SK-N-SH treated with all-trans-retinoic acid at 6 μM for 48 hours (cell line): ENCODE results near the gene MAGEA8.

Experiments used
- ARNTL ChIP-seq: fragments of 450-650 bp; formaldehyde crosslinking; IDR thresholded peaks from 2 replicates; pipeline ENCODE4 v1.5.0; 2020; ENCODE audit warnings: low read depth, mild to moderate bottlenecking, moderate library complexity, borderline replicate concordance
- BACH2 ChIP-seq: fragments of 250-450 bp; sonication (Bioruptor Pico); IDR thresholded peaks from 2 replicates; pipeline ENCODE4 v1.9.0; 2021; ENCODE audit warnings: mild to moderate bottlenecking, borderline replicate concordance
- CREB5 ChIP-seq: fragments of 250-450 bp; sonication (Bioruptor Pico); IDR thresholded peaks from 2 replicates; pipeline ENCODE4 v1.5.1; 2020; ENCODE audit warnings: low read depth, mild to moderate bottlenecking, moderate library complexity
- ESRRG ChIP-seq: fragments of 250-450 bp; sonication (Bioruptor Pico); IDR thresholded peaks from 2 replicates; pipeline ENCODE4 v1.6.1; 2021; ENCODE audit warnings: mild to moderate bottlenecking
- ISL1 ChIP-seq: fragments of 250-450 bp; sonication (Bioruptor Pico); IDR thresholded peaks from 2 replicates; pipeline ENCODE4 v2.1.2; 2022; ENCODE audit warnings: mild to moderate bottlenecking, moderate library complexity
- PATZ1 ChIP-seq: fragments of 250-450 bp; sonication (Bioruptor Pico); IDR thresholded peaks from 2 replicates; pipeline ENCODE4 v1.8.0; 2020; ENCODE audit warnings: mild to moderate bottlenecking, moderate library complexity, borderline replicate concordance
- PPARA ChIP-seq: fragments of 250-450 bp; sonication (Bioruptor Pico); IDR thresholded peaks from 2 replicates; pipeline ENCODE4 v1.5.0; 2020; ENCODE audit warnings: mild to moderate bottlenecking, borderline replicate concordance
- TSHZ2 ChIP-seq: fragments of 250-450 bp; sonication (Bioruptor Pico); IDR thresholded peaks from 2 replicates; pipeline ENCODE4 v1.5.0; 2020; ENCODE audit warnings: mild to moderate bottlenecking, moderate library complexity
- ZC3H10 ChIP-seq: fragments of 250-450 bp; sonication (Bioruptor Pico); IDR thresholded peaks from 2 replicates; pipeline ENCODE4 v1.5.1; 2021; ENCODE audit warnings: mild to moderate bottlenecking, moderate library complexity
- ZFP3 ChIP-seq: fragments of 250-450 bp; sonication (Bioruptor Pico); IDR thresholded peaks from 2 replicates; pipeline ENCODE4 v1.5.0; 2020; ENCODE audit warnings: mild to moderate bottlenecking, moderate library complexity
- ZFP30 ChIP-seq: fragments of 450-650 bp; formaldehyde crosslinking; IDR thresholded peaks from 2 replicates; pipeline ENCODE4 v1.5.0; 2022; ENCODE audit warnings: mild to moderate bottlenecking, moderate library complexity

- TF ChIP-seq ZC3H10 (CRISPR knock-in tag) (no peak), ESRRG (CRISPR knock-in tag) (no peak), PPARA (CRISPR knock-in tag) (no peak), ZFP3 (no peak), PATZ1 (CRISPR knock-in tag) (no peak), ISL1 (CRISPR knock-in tag) (no peak), TSHZ2 (CRISPR knock-in tag) (no peak), BACH2 (CRISPR knock-in tag) (no peak), ZFP30 (CRISPR knock-in tag) (no peak), ARNTL (no peak), CREB5 (CRISPR knock-in tag) (no peak)
Observed at GRCh38 chrX:149860445-149860844, 20.5 kb upstream of the MAGEA8 start.
